SU-DHL-6 (cell line): ENCODE measurements around the gene ADPRH.

ENCODE experiments used
- H2AFZ ChIP-seq: fragments of 200-600 bp; sonication (generic); 2 replicates; pipeline ENCODE4 v1.6.1; 2014; ENCODE audit warnings: low read depth, mild to moderate bottlenecking, moderate library complexity, mixed read lengths, antibody characterized with exemption, low read length; ENCODE audit not compliant: severe bottlenecking
- H3F3A ChIP-seq: fragments of 200-600 bp; shearing (Covaris generic); 2 replicates; pipeline ENCODE4 v1.6.0; 2016; ENCODE audit warnings: antibody characterized with exemption, mild to moderate bottlenecking; ENCODE audit not compliant: insufficient read depth
- H3K27ac ChIP-seq: fragments of 200-600 bp; sonication (generic); 2 replicates; pipeline ENCODE4 v1.5.1; 2016; ENCODE audit warnings: low read depth, mild to moderate bottlenecking, low read length, moderate library complexity, mixed read lengths
- H3K27me3 ChIP-seq: fragments of 200-600 bp; sonication (generic), shearing (Covaris generic); 2 replicates; pipeline ENCODE4 v1.6.0; 2014; ENCODE audit warnings: mild to moderate bottlenecking, low read length
- H3K36me3 ChIP-seq: fragments of 200-600 bp; sonication (generic); 2 replicates; pipeline ENCODE4 v1.6.1; 2014; ENCODE audit warnings: mild to moderate bottlenecking, low read length, mixed read lengths
- H3K4me2 ChIP-seq: fragments of 300-600, 200-600 bp; shearing (Covaris generic), sonication (generic); 2 replicates; pipeline ENCODE4 v1.6.0; 2014; ENCODE audit warnings: low read length, low read depth, mild to moderate bottlenecking; ENCODE audit not compliant: poor library complexity, severe bottlenecking
- H3K4me3 ChIP-seq: fragments of 200-600 bp; sonication (generic); 2 replicates; pipeline ENCODE4 v1.5.1; 2014; ENCODE audit warnings: antibody characterized with exemption, low read length, mild to moderate bottlenecking, mixed read lengths; ENCODE audit not compliant: insufficient read depth, poor library complexity, severe bottlenecking
- H3K79me2 ChIP-seq: fragments of 200-600 bp; sonication (generic); 2 replicates; pipeline ENCODE4 v1.6.1; 2014; ENCODE audit warnings: mild to moderate bottlenecking, low read length, moderate library complexity; ENCODE audit not compliant: insufficient read depth
- H3K9ac ChIP-seq: fragments of 200-600 bp; sonication (generic); 2 replicates; pipeline ENCODE4 v1.7.0; 2014; ENCODE audit warnings: mild to moderate bottlenecking, low read length
- H3K9me2 ChIP-seq: fragments of 200-600 bp; sonication (generic); replicated peaks from 2 replicates; pipeline ENCODE4 v1.6.1; 2014; ENCODE audit warnings: low read length; ENCODE audit not compliant: insufficient read depth
- H3K9me3 ChIP-seq: fragments of 200-600 bp; sonication (generic); 2 replicates; pipeline ENCODE4 v1.6.1; 2014; ENCODE audit warnings: low read length, mixed read lengths; ENCODE audit not compliant: insufficient read depth
- H4K20me1 ChIP-seq: fragments of 200-600 bp; sonication (generic); 2 replicates; pipeline ENCODE4 v1.6.1; 2014; ENCODE audit warnings: low read depth, mild to moderate bottlenecking, antibody characterized with exemption, low read length, moderate library complexity, mixed read lengths
- CTCF ChIP-seq: fragments of 200-600 bp; sonication (generic); IDR thresholded peaks from one replicate; pipeline ENCODE4 v1.5.1; 2017; ENCODE audit warnings: antibody characterized with exemption, mild to moderate bottlenecking, low read length, moderate library complexity; ENCODE audit not compliant: insufficient read depth, poor library complexity, severe bottlenecking
- EZH2phosphoT487 ChIP-seq: fragments of 200-600 bp; sonication (generic), shearing (Covaris generic); conservative IDR thresholded peaks from 2 replicates; pipeline ENCODE4 v1.6.1; 2018; ENCODE audit warnings: mild to moderate bottlenecking, antibody characterized with exemption, low read length, moderate library complexity, mixed read lengths

ADPRH gene

GRCh38 chr3:119624002-119624720 is 44.9 kb downstream of the ADPRH start:
- Histone ChIP-seq H3K79me2 (no peaks in the 10 kb centered on the region), H3K9me2 (no peaks in the 10 kb centered on the region), H3K36me3 (no peaks in the 10 kb centered on the region), H4K20me1 (no peaks in the 10 kb centered on the region), H3K27me3 (no peaks in the 10 kb centered on the region), H3F3A (no peaks in the 10 kb centered on the region), H3K4me3 (no peak overlapping the region), H3K4me2 (no peak overlapping the region), H3K27ac (no peak overlapping the region), H2AFZ (no peak overlapping the region), H3K9me3 (no peaks in the 10 kb centered on the region), H3K9ac (no peak overlapping the region)
- no peak for TF ChIP-seq EZH2phosphoT487
- no peak for TF ChIP-seq CTCF

GRCh38 chr3:119625451-119626153 is 46.3 kb downstream of the ADPRH start:
- H3K27ac ChIP-seq = no peak overlapping the region
- H3F3A ChIP-seq = no peaks in the 10 kb centered on the region
- H4K20me1 ChIP-seq = no peaks in the 10 kb centered on the region
- no peaks in the 10 kb centered on the region for H3K27me3 ChIP-seq
- H3K9ac ChIP-seq = no peak overlapping the region
- no peak overlapping the region for H2AFZ ChIP-seq
- TF ChIP-seq EZH2phosphoT487 (no peak), CTCF (no peak)
- no peaks in the 10 kb centered on the region for H3K9me2 ChIP-seq
- no peaks in the 10 kb centered on the region for H3K79me2 ChIP-seq
- no peak overlapping the region for H3K4me3 ChIP-seq
- no peaks in the 10 kb centered on the region for H3K9me3 ChIP-seq
- no peaks in the 10 kb centered on the region for H3K36me3 ChIP-seq
- H3K4me2 ChIP-seq = no peak overlapping the region

GRCh38 chr3:119626196-119626595 is 46.9 kb downstream of the ADPRH start:
- Histone ChIP-seq H3K36me3 (no peaks in the 10 kb centered on the region), H2AFZ (no peak overlapping the region), H3K79me2 (no peaks in the 10 kb centered on the region), H3F3A (no peaks in the 10 kb centered on the region), H3K9me2 (no peaks in the 10 kb centered on the region), H3K27ac (no peak overlapping the region), H3K27me3 (no peaks in the 10 kb centered on the region), H3K4me3 (no peak overlapping the region), H3K4me2 (no peak overlapping the region), H3K9me3 (no peaks in the 10 kb centered on the region), H3K9ac (no peak overlapping the region), H4K20me1 (no peaks in the 10 kb centered on the region)
- TF ChIP-seq EZH2phosphoT487 (no peak), CTCF (no peak)
